Lower leg skin (tissue), 4 donors: ENCODE data around the gene HSD3B1. TPM values are rescaled to one million over a fixed set of nuclear protein-coding genes. Genes with fewer than 3 reads are reported as not detected.

ENCODE experiments used
- DNase-seq, 2 donors: peaks; one replicate each; pipeline ENCODE4 v3.0.0-alpha.2; 2019; ENCODE audit warnings: low spot score in 2 of 2
- H3K4me3 ChIP-seq: fragments of 200-600 bp; sonication (generic); 2 replicates; pipeline ENCODE4 v1.5.1; 2017; ENCODE audit warnings: mild to moderate bottlenecking, low read depth; ENCODE audit not compliant: poor library complexity, severe bottlenecking
- POLR2A ChIP-seq, 2 donors: fragments of 450-650 bp; IDR thresholded peaks; one replicate each; pipeline ENCODE4 v1.6.1; 2016 to 2017; ENCODE audit warnings: antibody characterized with exemption in 2 of 2, mild to moderate bottlenecking in 1 of 2, moderate library complexity in 1 of 2
- WGBS, 2 donors: methylation state at CpG; one replicate each; pipeline ENCODE4 v1.1.5; 2018; 5-methylcytosine and 5-hydroxymethylcytosine counted together
- intact Hi-C: fragments of 100-400 bp; cut with DNase I; formaldehyde crosslinking; loops from one replicate; pipeline ENCODE4 v1.15.0; 2023; ENCODE audit warnings: low total_unique reads
- total RNA-seq, 4 donors: library from RNA; depleted of rRNA; stranded (reverse); fragments of >200 nt; gene quantifications; one replicate each; pipeline ENCODE4 v1.1.0, GENCODE V29; 2016
- TF ChIP-seq, protein P1 (sequence below), 3 donors: fragments of 450-650 bp; IDR thresholded peaks; one replicate each; pipeline ENCODE4 v1.5.1; 2016; ENCODE audit warnings: antibody characterized with exemption in 3 of 3, mild to moderate bottlenecking in 3 of 3, moderate library complexity in 2 of 3

HSD3B1 gene
- total RNA-seq, 4 donors from 2014 or later, result 0.30 to 10.3 (median 1.6) TPM

DNA sequence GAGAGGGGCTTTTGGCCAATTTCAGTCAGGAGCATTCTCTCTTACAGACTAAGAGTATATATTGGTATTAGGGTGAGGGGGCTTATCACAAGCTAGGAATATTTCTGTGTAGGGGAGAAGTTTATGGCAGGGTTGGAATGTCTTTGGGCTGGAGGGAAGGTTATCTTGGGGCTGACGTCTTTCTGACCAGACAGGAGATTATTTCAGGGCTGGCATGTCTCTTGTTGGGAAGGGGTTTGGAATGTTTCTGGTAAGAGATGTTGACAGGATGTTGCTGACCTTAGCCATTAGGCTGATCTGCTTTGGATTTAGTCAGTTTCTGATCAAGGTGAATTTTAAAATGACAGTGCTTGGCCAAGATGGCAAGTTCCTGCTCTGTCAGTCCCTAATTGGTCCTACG is 17.8 kb upstream of the HSD3B1 start:
- no peak overlapping the region for H3K4me3 ChIP-seq
- WGBS, 2 donors, result 85 to 95% methylated on average over 2 of the region's 2 CpGs
- intact Hi-C loops, result loop anchor here (10.0 kb wide), 1 partner anchor 46 kb away; no protein-coding TSS in a partner anchor
- no peak for TF ChIP-seq POLR2A (IDR thresholded peaks at IDR 0.05)
- TF ChIP-seq, protein P1, sequence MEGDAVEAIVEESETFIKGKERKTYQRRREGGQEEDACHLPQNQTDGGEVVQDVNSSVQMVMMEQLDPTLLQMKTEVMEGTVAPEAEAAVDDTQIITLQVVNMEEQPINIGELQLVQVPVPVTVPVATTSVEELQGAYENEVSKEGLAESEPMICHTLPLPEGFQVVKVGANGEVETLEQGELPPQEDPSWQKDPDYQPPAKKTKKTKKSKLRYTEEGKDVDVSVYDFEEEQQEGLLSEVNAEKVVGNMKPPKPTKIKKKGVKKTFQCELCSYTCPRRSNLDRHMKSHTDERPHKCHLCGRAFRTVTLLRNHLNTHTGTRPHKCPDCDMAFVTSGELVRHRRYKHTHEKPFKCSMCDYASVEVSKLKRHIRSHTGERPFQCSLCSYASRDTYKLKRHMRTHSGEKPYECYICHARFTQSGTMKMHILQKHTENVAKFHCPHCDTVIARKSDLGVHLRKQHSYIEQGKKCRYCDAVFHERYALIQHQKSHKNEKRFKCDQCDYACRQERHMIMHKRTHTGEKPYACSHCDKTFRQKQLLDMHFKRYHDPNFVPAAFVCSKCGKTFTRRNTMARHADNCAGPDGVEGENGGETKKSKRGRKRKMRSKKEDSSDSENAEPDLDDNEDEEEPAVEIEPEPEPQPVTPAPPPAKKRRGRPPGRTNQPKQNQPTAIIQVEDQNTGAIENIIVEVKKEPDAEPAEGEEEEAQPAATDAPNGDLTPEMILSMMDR (IDR thresholded peaks at IDR 0.05), result no peak
- DNase-seq, result no peak

DNA sequence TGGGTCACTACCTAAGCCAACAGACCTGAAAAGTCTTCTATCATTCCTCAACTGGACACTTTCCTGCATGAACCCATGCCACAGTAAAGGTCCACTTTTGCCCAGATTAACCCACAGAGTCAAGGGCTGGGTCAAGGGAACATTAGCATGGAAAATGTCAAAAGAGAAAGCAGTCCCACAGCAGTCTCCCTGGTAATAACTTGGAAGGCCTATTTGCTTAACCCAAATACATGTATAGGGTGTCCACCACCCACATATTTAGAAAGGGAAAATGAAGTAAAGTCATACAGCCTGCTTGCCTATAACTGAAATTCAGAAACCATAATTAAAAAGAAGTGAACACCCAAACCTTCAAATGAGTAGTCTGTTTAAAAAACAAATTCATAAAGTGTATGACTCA is 16.1 kb upstream of the HSD3B1 start:
- H3K4me3 ChIP-seq, result no peak overlapping the region
- no peak for DNase-seq
- no peak for TF ChIP-seq POLR2A (IDR thresholded peaks at IDR 0.05)
- TF ChIP-seq, protein P1 (IDR thresholded peaks at IDR 0.05), result no peak
- intact Hi-C loops, result no loop called here

DNA sequence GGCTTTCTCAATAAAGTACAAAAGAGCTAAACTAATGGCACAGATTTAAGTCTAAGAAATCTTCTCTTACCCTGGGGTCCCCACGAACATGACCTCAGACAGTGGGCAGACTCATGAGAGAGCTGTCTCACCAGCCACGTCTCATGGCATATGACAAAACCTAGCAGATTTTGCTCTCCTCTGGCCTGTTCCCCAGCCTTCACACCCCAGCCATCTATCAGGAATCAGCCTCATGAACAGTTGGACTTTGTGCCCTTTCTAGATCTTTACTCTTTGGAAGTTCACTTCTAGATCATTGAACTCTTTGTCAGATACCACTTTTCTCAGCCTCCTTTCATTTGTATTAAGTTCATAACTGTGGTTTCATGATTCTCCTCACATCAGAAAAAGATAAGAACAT is 14.2 kb upstream of the HSD3B1 start:
- 89 to 92% methylated on average over 2 of the region's 2 CpGs for WGBS, 2 donors
- intact Hi-C loops, result no loop called here
- no peak for DNase-seq
- no peak overlapping the region for H3K4me3 ChIP-seq
- TF ChIP-seq, protein P1 (IDR thresholded peaks at IDR 0.05), result no peak
- no peak for TF ChIP-seq POLR2A (IDR thresholded peaks at IDR 0.05)

DNA sequence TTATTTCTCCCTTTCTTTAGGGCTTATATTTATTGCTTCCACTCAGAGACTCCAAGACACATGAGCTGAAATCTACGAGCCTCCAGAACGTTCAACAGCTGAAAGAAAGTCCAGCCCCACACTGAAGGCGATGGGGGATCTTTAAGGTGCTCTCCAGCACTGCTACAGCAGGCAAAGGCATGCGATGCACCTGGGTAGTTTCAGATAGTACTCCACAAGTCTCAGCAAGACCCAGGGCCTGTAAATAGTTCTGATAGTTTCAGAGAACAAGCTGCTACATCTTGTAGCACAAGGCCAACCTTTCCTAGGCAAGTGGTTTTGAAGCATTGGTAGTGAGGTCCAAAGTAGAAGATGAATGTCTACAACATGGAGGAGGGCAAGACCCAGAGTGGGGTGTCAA is 2.2 kb upstream of the HSD3B1 start:
- TF ChIP-seq POLR2A (IDR thresholded peaks at IDR 0.05), result no peak
- TF ChIP-seq, protein P1 (IDR thresholded peaks at IDR 0.05), result no peak
- WGBS, 2 donors, result 20 to 46% methylated on average over 4 of the region's 4 CpGs
- intact Hi-C loops, result no loop called here

DNA sequence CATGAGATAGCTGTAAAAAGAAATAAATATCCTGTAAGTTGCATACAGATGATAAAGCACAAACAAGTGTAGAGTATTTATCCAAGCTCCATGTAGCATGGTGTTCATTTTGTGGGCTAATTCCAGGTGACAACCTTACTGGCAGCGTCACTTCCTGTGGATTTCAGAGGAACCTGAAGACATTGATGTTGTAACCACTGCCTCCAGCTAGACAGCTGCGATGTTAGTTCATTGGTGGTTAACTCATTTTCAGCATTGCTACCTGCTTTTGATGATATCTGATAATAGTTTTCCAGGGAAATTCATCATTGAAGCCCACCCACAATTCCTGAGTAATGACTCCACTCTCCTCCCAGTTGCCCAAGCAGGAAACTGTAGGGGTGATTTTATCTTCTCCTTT is 3.0 kb downstream of the HSD3B1 start:
- TF ChIP-seq, protein P1 (IDR thresholded peaks at IDR 0.05), result no peak
- no peak for TF ChIP-seq POLR2A (IDR thresholded peaks at IDR 0.05)
- no peak overlapping the region for H3K4me3 ChIP-seq
- WGBS, 2 donors, result 45 to 53% methylated on average over 2 of the region's 2 CpGs
- no peak for DNase-seq
- intact Hi-C loops, result no loop called here

More for the DNA sequence above, 2.2 kb upstream of the HSD3B1 start:
- no peak overlapping the region for H3K4me3 ChIP-seq
- no peak for DNase-seq

DNA sequence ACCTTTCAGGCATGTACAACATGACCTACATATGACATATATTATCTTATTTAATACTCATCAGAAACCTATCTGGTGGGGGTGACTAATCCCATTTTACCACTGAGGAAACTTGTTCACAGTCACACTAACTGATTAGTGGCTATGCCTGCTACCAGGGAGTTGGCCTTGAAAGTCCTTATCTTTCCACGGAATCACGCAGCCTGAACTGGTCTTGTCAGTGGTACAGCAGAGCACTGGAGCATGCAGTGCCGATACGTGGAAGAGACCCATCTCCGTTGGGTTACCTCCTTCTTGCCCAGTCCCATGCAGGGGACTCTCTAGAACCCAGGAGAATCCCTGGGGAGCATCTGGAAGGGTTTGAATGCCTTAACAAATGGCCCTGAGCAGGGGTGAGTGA is 8.2 kb downstream of the HSD3B1 start:
- no peak overlapping the region for H3K4me3 ChIP-seq
- intact Hi-C loops, result no loop called here
- TF ChIP-seq, protein P1 (IDR thresholded peaks at IDR 0.05), result no peak
- TF ChIP-seq POLR2A (IDR thresholded peaks at IDR 0.05), result no peak
- WGBS, 2 donors, result 80 to 82% methylated on average over 5 of the region's 5 CpGs
- DNase-seq, result no peak
